SK-N-SH treated with all-trans-retinoic acid at 6 μM for 48 hours (cell line): ENCODE results near the gene CPNE2.

ENCODE experiments used
- ATAC-seq: fragments of 200-7000 bp; cut with Tn5 transposase; 3 replicates; pipeline ENCODE4 v1.9.1; 2020; ENCODE audit warnings: mild to moderate bottlenecking, moderate library complexity
- CSDC2 ChIP-seq: fragments of 250-450 bp; sonication (Bioruptor Pico); IDR thresholded peaks from 2 replicates; pipeline ENCODE4 v1.5.0; 2020; ENCODE audit warnings: mild to moderate bottlenecking, moderate library complexity
- ESRRG ChIP-seq: fragments of 250-450 bp; sonication (Bioruptor Pico); IDR thresholded peaks from 2 replicates; pipeline ENCODE4 v1.6.1; 2021; ENCODE audit warnings: mild to moderate bottlenecking
- GLIS3 ChIP-seq: fragments of 250-450 bp; sonication (Bioruptor Pico); IDR thresholded peaks from 2 replicates; pipeline ENCODE4 v1.5.0; 2020; ENCODE audit warnings: mild to moderate bottlenecking, moderate library complexity
- ISL1 ChIP-seq: fragments of 250-450 bp; sonication (Bioruptor Pico); IDR thresholded peaks from 2 replicates; pipeline ENCODE4 v2.1.2; 2022; ENCODE audit warnings: mild to moderate bottlenecking, moderate library complexity
- PPARA ChIP-seq: fragments of 250-450 bp; sonication (Bioruptor Pico); IDR thresholded peaks from 2 replicates; pipeline ENCODE4 v1.5.0; 2020; ENCODE audit warnings: mild to moderate bottlenecking, borderline replicate concordance
- RARB ChIP-seq: fragments of 250-450 bp; sonication (Bioruptor Pico); IDR thresholded peaks from 2 replicates; pipeline ENCODE4 v1.8.0; 2021; ENCODE audit warnings: mild to moderate bottlenecking, moderate library complexity
- SNAI2 ChIP-seq: fragments of 250-450 bp; sonication (Bioruptor Pico); IDR thresholded peaks from 2 replicates; pipeline ENCODE4 v1.5.0; 2020; ENCODE audit warnings: mild to moderate bottlenecking, moderate library complexity
- TCF4 ChIP-seq: fragments of 250-450 bp; sonication (Bioruptor Pico); IDR thresholded peaks from 2 replicates; pipeline ENCODE4 v1.8.0; 2021; ENCODE audit warnings: mild to moderate bottlenecking, moderate library complexity, borderline replicate concordance
- TOX ChIP-seq: fragments of 250-450 bp; sonication (Bioruptor Pico); IDR thresholded peaks from 2 replicates; pipeline ENCODE4 v1.8.0; 2021; ENCODE audit warnings: mild to moderate bottlenecking, moderate library complexity, borderline replicate concordance
- ZC3H10 ChIP-seq: fragments of 250-450 bp; sonication (Bioruptor Pico); IDR thresholded peaks from 2 replicates; pipeline ENCODE4 v1.5.1; 2021; ENCODE audit warnings: mild to moderate bottlenecking, moderate library complexity
- ZFP3 ChIP-seq: fragments of 250-450 bp; sonication (Bioruptor Pico); IDR thresholded peaks from 2 replicates; pipeline ENCODE4 v1.5.0; 2020; ENCODE audit warnings: mild to moderate bottlenecking, moderate library complexity
- ZFP30 ChIP-seq: fragments of 450-650 bp; formaldehyde crosslinking; IDR thresholded peaks from 2 replicates; pipeline ENCODE4 v1.5.0; 2022; ENCODE audit warnings: mild to moderate bottlenecking, moderate library complexity
- ZNF70 ChIP-seq: fragments of 450-650 bp; formaldehyde crosslinking; IDR thresholded peaks from 2 replicates; pipeline ENCODE4 v1.5.0; 2020; ENCODE audit warnings: mild to moderate bottlenecking, moderate library complexity
- ZNF8 ChIP-seq: fragments of 450-650 bp; formaldehyde crosslinking; IDR thresholded peaks from 2 replicates; pipeline ENCODE4 v1.5.0; 2020; ENCODE audit warnings: mild to moderate bottlenecking, moderate library complexity
- TF ChIP-seq, protein P1 (sequence below): fragments of 250-450 bp; sonication (Bioruptor Pico); IDR thresholded peaks from 2 replicates; pipeline ENCODE4 v1.5.1; 2021; ENCODE audit warnings: mild to moderate bottlenecking, moderate library complexity
- TF ChIP-seq, protein P2 (sequence below): fragments of 250-450 bp; sonication (Bioruptor Pico); IDR thresholded peaks from 2 replicates; pipeline ENCODE4 v1.8.0; 2021; ENCODE audit warnings: low read depth, mild to moderate bottlenecking, moderate library complexity, borderline replicate concordance
- TF ChIP-seq, protein P3 (sequence below): fragments of 250-450 bp; sonication (Bioruptor Pico); IDR thresholded peaks from 2 replicates; pipeline ENCODE4 v1.5.0; 2020; ENCODE audit warnings: mild to moderate bottlenecking, moderate library complexity

CPNE2 gene

DNA sequence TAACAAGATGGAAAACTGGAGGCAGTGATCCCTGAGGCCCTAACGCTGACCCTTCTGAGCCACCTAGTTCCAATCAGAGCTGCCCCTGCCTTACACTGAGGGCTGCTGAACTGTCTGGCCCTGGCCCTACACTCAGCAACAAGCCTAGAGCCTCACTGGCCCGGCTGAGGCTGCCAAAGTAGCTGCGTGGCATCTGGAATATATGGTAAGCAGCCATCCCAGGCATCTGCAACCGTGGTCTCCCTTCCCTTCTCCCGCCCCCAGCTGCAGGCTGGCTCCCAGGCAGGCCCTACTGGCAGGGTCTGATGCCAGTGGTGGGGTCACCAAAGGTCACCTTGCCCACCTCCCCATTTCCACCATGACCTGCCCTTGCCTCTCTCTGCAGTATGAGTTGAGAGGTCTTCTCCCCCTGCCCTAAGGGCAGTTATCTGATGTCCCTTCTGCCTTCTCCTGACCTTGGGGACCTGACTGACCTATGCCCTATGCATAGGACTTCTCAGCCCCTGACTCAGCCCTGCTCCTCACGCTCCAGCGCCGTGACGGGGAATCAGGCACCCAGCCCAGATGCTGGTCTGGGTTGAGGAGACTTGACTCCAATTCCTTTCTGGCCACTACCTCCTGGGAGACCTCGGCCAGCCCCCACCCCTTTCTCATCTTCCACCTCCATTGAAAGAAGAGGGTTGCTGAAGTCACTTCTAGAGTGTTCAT, 45.3 kb downstream of the CPNE2 start:
- TF ChIP-seq, protein P1, sequence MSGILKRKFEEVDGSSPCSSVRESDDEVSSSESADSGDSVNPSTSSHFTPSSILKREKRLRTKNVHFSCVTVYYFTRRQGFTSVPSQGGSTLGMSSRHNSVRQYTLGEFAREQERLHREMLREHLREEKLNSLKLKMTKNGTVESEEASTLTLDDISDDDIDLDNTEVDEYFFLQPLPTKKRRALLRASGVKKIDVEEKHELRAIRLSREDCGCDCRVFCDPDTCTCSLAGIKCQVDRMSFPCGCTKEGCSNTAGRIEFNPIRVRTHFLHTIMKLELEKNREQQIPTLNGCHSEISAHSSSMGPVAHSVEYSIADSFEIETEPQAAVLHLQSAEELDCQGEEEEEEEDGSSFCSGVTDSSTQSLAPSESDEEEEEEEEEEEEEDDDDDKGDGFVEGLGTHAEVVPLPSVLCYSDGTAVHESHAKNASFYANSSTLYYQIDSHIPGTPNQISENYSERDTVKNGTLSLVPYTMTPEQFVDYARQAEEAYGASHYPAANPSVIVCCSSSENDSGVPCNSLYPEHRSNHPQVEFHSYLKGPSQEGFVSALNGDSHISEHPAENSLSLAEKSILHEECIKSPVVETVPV (CRISPR knock-in tag) = no peak
- TF ChIP-seq TCF4 (CRISPR knock-in tag) (no peak), PPARA (CRISPR knock-in tag) (no peak), ESRRG (CRISPR knock-in tag) (no peak)

DNA sequence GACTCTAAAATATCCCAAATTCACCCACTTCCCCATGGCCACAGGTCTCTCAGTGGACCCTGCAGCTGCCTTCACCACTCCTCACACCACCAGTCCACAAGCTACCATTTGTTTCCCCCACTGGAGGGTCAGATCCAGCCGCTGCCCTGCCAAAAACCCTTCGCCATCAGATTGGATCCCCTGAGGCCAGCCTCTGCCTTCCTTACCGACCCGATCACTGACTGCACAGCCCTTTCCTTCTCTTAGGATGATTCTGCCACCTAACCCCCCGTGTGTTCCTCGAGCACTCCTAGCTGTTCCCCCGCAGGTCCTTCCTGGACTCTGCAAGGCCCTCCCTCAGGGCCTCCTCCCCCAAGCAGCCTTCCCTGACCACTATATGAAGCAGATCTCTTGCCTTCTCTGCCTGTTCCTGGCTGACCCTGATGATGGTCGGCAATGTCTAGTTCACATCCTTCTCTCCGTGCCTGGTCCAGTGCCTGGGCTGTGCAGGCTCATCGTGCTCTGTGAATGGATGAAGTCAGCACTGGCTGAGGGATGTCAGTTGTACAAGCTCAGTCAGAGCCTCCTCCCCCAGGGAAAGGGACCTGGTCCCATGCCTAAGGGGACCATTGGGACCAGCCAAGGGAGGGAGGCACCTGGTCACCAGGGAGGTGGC, 46.0 kb downstream of the CPNE2 start:
- no peak for ATAC-seq
- TF ChIP-seq ZFP30 (CRISPR knock-in tag) (no peak), TCF4 (CRISPR knock-in tag) (no peak)
- TF ChIP-seq, protein P1 (CRISPR knock-in tag) = no peak
- TF ChIP-seq, all 23 proteins: peak for 0

More for the DNA sequence above, 45.3 kb downstream of the CPNE2 start:
- no peak for ATAC-seq

DNA sequence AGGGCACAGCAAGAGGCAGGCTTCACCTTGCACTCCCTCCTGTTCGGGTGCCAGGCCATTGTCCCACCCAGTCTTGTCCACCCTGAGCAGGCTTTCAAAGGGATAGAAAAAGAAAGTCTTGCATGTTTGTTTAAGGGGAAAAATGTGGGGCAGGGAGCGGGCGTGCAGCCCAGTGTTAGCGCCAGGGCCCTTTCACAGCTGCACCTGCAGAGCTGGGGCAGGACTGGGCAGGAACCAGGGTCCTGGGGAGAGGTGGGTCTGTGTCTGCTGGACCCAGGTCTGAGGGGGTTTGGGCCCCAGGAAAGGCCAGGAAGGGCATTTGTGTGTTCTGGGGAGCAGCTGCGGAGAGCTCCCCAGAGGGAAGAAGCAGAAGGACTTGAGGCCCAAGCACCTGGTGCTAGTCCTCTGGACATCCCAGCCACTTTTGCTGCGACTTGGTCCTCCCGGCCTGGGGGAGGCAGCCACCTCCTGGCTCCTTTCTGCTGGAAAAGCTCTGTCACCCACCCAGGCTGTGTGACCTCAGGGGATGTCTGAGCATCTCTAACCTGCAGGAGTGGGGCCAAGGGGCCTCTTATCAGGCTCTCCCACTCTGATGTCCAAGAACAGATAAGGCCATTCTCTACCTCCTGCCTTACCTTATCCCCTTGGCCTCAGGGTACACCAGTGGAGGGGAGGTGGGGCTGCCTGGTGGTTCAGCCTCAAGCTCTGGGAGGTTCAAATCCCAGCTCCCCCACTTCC, 48.7 kb downstream of the CPNE2 start:
- no peak for ATAC-seq
- TF ChIP-seq, protein P2, sequence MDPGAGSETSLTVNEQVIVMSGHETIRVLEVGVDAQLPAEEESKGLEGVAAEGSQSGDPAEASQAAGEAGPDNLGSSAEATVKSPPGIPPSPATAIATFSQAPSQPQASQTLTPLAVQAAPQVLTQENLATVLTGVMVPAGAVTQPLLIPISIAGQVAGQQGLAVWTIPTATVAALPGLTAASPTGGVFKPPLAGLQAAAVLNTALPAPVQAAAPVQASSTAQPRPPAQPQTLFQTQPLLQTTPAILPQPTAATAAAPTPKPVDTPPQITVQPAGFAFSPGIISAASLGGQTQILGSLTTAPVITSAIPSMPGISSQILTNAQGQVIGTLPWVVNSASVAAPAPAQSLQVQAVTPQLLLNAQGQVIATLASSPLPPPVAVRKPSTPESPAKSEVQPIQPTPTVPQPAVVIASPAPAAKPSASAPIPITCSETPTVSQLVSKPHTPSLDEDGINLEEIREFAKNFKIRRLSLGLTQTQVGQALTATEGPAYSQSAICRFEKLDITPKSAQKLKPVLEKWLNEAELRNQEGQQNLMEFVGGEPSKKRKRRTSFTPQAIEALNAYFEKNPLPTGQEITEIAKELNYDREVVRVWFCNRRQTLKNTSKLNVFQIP (CRISPR knock-in tag) = no peak
- TF ChIP-seq ZNF70 (CRISPR knock-in tag) (no peak), SNAI2 (CRISPR knock-in tag) (no peak), PPARA (CRISPR knock-in tag) (no peak), GLIS3 (CRISPR knock-in tag) (no peak), CSDC2 (CRISPR knock-in tag) (no peak), ZC3H10 (CRISPR knock-in tag) (no peak), ESRRG (CRISPR knock-in tag) (no peak), ISL1 (no peak), ZFP3 (CRISPR knock-in tag) (no peak), RARB (CRISPR knock-in tag) (no peak), ZNF8 (CRISPR knock-in tag) (no peak), TOX (CRISPR knock-in tag) (no peak)
- TF ChIP-seq, protein P1 (CRISPR knock-in tag) = no peak
- TF ChIP-seq, protein P3, sequence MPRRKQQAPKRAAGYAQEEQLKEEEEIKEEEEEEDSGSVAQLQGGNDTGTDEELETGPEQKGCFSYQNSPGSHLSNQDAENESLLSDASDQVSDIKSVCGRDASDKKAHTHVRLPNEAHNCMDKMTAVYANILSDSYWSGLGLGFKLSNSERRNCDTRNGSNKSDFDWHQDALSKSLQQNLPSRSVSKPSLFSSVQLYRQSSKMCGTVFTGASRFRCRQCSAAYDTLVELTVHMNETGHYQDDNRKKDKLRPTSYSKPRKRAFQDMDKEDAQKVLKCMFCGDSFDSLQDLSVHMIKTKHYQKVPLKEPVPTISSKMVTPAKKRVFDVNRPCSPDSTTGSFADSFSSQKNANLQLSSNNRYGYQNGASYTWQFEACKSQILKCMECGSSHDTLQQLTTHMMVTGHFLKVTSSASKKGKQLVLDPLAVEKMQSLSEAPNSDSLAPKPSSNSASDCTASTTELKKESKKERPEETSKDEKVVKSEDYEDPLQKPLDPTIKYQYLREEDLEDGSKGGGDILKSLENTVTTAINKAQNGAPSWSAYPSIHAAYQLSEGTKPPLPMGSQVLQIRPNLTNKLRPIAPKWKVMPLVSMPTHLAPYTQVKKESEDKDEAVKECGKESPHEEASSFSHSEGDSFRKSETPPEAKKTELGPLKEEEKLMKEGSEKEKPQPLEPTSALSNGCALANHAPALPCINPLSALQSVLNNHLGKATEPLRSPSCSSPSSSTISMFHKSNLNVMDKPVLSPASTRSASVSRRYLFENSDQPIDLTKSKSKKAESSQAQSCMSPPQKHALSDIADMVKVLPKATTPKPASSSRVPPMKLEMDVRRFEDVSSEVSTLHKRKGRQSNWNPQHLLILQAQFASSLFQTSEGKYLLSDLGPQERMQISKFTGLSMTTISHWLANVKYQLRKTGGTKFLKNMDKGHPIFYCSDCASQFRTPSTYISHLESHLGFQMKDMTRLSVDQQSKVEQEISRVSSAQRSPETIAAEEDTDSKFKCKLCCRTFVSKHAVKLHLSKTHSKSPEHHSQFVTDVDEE (CRISPR knock-in tag) = no peak
- TF ChIP-seq, all 23 proteins: peak for 0
